HG03565 (cell line): ENCODE results near the gene FREM3.
"Not testable (repeated sequence)": the region's sequence is repeated elsewhere in the genome, so short reads cannot be mapped to it uniquely, and the experiment has no call there.

Experiments
- ATAC-seq: cut with Tn5 transposase; IDR thresholded peaks from one replicate; pipeline ENCODE4 v1.9.1; 2021; ENCODE audit warnings: mild to moderate bottlenecking, moderate library complexity; ENCODE audit not compliant: unreplicated experiment

FREM3 gene

DNA sequence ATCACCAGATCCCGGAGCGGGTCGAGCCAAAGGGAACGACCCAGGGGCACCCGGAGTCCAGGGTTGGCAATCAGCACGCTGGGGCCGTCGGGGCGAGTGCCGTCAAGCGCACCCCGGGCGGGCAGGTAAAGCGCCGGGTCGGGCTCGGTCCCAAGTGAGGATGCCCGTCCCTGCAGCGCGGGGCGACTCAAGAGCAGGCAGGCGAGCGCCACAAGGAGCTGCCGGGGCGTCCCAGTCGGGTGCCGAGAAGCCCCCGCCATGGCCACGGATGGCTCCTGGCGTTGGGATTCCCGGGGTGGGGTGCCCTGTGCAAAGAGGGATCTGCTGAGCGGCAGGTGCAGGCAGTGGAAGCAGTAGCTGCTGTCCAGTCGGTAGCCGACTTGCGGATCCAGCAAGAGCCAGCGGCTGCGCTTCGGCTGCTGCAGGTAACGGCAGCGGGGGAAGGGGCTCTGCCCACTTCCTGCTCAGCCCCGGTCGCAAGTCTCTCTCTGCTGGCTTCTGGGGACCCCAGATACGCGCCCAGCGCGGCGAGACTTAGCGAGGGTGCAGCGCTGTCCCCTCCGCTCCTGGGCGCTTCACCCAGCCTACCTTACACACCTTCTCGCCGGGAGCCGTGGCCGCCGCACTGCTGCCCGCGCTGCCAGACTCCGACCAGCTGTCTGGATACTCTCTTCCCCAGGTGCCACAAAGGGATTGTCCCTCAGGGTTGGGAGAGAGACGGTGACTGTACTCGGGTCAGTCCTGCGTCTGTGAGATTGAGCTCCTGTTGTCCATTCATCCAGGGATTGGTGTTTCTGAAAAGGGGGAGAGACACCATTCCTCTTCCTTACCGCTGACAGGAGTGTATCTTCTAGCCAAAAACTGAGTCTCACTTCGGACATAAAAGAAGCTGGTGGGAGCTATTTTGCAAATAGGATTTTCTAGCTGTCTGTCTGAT, at the start of gene FREM3:
TSS of gene FREM3 (minus strand) at position 260 of the 937 bp plus-strand sequence. CDS start at position 260, 0 bp downstream.
- no peak for ATAC-seq

DNA sequence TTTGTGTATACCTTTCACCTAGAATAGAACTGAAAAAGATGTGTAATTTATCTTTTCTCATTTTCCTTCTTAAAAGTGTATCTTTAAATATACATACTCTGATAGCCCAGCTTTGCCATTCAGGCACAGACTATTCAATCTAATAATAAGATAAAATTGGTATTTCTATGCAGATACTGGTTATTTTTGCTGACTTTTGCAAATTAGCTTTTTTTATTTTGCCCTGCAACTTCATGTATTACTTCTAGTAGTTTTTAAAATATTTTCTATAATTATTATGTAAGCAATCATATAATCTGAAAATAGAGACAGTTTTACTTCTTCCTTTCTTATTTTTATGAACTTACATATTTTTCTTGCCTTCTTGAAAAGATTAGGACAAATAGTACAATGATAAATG, 45.4 kb upstream of the FREM3 start:
- no peak for ATAC-seq

DNA sequence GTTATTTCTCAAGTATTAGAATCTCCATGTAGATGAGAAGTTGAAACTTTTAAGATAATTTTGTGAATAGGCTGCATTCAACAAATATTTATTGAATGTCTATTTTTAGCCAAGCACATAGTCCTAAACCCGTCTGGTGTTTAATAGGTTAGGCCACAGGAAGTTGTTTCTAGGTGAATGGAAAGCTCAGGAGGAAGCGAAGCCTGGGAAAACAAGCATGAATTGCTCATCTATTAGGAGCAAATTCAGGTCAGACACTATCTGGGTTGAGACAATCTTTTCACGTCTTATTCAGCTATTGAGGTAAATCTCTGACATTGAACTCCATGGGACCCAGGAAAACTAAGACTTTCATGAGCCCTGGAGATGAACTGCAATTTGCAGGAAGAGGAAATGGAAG, 43.1 kb upstream of the FREM3 start:
- ATAC-seq, result no peak

DNA sequence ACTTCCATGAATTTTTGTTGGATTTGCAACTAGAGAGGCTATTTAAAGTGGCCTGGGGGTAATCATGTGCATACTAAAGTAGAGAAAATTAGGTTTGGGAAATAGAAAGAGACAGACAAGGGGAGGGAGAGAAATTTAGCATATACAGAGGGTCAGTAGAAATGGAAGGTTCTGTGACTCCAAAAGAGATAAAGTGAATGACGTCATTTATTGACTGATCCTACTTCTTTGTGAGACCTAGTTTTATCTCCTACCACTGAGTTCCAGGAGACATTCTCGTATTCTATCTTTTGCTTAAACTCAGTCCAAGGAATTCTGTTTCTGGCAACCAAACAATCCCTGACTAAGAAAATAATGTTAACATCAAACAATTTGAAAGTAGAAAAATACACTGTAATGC, 42.4 kb upstream of the FREM3 start:
- ATAC-seq, result no peak

DNA sequence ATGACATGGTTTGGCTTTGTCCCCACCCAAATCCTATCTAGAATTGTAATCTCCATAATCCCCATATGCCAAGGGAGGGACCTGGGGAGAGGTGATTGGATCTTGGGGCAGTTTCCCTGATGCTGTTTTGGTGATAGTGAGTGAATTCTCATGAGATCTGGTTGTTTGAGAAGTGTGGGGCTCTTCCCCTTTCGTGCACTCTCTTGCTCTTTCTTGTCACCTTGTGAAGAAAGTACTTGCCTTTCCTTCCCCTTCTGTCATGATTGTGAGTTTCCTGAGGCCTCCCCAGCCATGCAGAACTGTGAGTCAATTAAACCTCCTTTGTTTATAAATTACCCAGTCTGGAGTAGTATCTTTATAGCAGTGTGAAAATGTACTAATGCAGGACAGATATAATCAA, 36.4 kb upstream of the FREM3 start:
- no peak for ATAC-seq

DNA sequence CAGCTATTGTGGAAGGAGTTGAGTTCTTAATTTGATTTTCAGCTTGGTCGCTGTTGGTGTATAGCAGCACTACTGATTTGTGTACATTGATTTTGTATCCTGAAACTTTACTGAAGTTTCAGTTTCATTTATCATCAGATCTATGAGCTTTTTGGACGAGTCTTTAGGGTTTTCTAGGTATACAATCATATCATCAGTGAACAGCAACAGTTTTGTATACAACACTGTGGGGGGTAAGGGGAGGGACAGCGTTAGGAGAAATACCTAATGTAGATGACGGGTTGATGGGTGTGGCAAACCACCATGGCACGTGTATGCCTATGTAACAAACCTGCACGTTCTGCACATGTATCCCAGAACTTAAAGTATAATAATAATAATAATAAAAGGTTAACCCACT, 35.6 kb upstream of the FREM3 start:
- ATAC-seq, result not testable (repeated sequence)

DNA sequence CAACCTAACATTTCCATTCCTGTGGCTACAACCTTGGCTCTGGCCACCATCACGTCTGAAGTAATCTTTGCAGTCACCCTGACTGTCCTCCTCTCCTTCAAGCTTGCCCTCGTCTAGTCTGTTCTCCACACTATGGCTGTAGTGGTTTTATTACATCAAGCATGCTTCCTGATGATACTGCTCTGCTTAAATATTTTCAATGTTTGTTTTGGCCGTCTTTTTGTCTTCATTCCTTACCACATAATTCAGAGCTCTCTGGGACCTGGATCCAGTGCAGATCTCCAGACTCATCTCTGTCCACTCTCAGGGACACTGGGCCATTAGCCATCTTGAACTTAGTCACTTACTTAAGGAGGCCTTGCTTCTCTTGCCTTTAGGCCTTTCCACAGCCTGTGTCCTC, 27.7 kb upstream of the FREM3 start:
- no peak for ATAC-seq

DNA sequence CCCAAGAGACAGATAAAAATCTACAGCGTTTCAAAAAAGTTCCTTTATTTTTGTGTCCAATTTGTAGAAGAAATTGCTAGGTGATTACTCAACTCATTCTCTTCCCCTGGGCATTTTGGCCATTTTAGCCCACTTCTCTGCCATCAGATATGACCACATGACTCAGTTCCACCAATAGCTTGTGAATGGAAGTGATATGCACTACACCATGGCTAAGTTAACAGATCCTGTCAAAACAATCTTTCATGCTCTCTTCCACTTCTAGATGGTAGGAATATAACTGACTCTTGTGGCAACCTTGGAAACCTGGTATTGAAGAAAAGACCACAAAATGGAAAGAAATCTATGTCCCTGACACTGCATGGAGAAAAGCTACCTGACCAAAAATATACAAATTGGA, 26.2 kb upstream of the FREM3 start:
- ATAC-seq, result no peak

DNA sequence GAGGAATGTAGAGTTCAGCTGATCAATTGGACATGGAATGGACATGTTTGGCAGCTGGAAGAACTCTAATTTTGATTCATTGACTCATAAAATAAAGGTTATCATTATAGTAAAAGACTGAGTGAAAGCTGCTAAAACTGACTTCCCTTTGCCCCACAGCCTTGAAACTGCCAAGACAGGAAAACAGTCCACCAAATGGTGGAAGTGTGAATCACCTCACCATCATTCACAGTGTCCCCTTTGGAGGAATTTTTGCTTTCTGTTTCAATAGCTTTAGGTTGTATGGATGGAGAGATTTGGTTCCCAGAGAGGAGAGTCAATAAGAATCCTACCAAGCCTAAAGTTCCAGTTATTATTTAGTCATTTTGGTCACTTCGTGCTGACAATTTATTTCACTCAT, 20.8 kb upstream of the FREM3 start:
- ATAC-seq, result no peak

DNA sequence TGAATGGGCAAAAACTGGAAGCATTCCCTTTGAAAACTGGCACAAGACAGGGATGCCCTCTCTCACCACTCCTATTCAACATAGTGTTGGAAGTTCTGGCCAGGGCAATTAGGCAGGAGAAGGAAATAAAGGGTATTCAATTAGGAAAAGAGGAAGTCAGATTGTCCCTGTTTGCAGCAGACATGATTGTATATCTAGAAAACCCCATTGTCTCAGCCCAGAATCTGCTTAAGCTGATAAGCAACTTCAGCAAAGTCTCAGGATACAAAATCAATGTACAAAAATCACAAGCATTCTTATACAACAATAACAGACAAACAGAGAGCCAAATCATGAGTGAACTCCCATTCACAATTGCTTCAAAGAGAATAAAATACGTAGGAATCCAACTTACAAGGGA, 18.3 kb upstream of the FREM3 start:
- ATAC-seq, result not testable (repeated sequence)

DNA sequence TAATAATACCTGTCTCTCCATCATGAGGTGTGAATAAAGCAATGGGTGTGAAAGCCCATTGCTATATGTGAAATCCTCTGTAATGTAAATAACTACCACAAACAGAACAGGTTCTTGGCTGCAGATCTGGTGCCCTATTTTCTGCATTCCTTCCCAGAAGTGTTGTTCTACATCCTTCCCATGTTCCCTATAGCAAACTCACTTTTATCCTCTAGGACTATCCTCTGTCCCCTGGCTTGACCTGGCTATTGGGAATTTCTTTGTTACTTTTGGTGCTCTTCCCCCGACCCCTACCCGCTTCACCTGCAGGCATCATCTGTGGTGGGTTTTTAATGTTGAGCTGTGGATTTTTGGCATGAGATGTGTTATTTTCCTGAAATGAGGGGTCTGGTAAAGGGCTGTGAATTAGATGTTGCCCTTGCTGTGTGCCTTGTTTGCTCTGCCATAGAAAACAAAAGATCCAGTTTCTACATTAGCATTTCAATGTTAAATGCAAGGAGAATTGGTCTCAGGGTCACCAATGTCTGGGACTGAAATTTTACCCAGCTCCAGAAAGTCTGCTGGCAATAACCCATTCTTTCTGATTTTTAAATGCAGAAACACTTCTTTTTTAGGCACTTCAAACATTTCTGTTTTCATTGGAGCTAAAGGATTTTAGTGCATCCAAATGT, 13.6 kb upstream of the FREM3 start:
- ATAC-seq, result no peak

DNA sequence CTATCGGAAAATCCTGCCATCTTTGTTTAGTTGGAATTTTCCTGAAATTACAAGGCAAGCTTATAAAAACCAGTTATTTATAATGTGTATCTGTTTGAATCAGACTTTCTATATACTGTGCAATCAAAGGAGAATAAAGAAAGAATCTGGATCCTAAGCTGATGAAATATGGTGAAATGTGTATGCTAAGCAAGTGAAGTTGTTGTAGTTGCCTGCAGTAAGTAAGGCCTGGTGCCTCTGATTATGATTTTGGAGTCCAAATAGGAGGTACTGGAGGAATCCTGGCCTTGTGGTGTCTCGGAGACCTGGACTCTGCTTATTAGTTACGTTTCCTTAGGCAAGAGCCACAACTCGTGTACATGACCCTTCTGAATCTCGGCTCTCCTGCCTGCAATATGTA, 13.1 kb upstream of the FREM3 start:
- no peak for ATAC-seq

DNA sequence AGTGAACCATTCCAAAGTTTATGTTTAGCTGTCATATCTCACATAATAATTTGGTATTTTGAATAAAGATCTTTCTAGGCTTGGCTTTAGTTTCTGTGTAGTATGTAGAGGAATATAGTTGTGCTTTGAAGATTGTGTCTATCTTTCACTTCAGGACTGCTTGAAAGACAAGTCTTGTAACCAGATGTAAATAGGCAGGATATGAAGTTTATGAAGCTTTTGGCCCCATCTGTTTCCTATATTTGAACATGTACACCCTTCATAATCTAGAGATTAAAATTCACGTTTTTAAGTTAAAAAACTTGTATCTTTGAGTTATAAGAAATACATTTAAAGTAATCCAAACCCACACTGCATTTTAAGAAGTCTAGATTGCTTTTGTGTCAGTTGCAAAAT, 11.7 kb upstream of the FREM3 start:
- ATAC-seq, result no peak

DNA sequence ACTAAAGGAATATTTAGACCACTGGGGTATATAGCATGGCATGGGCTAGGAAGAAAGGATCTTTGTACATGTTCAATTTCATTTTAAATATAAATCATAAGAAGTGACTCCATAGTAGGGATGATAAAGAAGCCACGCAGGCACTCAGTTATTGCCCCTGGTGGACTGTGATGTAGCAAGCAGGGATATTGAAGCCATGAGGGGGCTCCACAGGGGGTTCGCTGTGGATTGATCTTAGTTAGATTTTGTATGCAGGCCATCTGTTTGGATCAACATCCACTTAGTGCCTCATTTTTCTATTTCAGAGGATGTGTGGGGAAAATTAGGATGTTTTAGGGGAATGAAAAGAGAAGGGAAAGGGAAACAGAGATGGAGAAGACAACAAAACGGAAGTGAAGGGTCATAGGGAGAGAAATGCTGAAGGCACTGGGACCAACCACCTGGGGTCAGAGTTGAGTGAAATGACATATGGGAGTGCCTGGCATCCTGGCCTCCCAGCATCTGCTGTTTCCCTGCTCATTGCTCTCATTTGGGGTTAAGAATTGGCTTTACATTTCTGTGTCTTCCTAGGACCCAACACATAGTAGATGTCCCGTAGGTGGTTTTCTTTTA, 11.2 kb upstream of the FREM3 start:
- no peak for ATAC-seq

DNA sequence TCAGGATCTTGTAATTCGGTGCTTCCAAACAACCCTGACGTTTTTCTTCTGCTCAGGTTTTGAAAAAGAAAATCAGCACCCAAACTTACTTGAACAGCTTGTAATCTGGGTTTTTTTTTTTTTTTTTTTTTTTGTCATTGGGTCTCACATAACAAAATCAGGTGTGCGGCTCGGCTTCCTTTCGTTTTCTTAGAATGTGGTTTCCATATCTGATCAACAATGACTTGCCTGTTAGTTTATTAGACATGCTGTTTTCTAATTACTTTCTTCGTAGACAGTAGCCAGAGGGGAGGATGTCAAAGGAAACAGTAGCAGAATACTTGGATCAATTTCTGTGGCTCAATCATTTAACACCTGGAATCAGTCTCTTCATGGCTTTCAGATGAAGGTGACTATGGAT, 890 bp upstream of the FREM3 start:
- ATAC-seq, result no peak

DNA sequence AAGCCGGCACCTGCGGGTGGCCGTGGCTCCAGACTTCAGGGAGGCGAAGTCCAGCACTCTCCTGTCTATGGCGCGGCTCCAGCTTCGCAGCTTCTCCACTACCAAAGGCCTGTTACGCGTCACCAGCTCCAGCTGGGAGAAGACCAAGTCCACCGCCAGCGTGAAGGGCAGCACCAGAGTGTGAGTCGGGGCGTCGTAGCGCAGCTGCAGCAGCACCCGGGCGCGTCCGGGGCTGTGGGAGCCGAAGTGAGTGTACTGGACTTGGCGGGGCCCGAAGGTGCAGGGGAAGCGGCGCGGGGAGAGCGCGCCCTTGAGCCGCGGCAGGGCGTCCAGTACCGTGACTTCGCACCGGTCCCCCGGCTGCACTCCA, 444 bp downstream of the FREM3 start:
- no peak for ATAC-seq

DNA sequence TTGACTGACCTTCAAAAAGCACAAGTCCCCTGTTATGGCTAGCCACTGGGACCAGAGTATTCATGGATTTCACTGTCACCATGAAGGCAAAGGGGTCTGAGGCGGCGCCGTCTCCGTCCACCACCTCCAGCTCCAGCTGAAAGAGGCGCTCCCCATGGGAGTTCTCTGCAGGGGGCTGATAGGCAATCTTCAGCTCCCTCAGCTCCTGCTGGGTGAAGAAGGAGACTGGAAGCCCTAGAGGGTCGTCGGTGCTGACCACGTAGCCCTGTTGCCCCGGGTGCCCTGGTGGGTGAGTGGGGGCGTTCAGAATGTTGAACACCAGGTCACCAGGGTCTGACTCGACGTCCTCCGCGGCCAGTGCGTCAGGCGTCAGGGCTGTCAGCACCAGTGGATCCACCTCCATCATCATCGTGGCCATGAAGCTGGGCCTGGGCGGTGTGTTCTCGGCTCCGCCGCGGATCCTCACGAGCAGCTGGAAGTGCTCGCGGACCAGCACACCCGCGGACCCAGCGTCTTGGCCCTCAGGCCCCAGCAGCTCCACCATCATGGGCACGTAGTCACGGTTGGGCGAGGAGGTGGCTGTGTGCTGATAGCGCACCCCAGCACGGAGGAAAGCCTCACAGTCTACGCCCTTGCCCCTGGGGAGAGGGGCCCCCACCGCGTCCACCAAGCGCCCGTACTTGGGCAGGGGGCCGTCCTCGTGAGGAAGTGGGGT, 987 bp downstream of the FREM3 start:
- no peak for ATAC-seq

DNA sequence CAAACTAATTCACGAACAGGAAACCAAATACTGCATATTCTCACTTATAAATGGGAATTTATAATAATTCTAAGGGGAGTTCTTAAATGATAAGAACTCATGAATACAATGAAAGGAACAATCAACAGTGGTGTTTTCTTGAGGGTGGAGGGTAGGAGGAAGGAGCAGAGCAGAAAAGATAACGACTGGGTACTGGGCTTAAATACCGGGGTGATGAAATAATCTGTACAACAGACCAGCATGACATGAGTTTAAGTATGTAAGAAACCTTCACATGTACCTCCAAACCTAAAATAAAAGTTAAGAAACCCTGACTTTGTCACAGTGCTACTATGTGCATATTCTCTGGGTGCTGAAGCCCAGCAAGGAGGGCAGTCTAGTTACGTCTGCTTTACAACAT, 6.6 kb downstream of the FREM3 start:
- ATAC-seq, result no peak

DNA sequence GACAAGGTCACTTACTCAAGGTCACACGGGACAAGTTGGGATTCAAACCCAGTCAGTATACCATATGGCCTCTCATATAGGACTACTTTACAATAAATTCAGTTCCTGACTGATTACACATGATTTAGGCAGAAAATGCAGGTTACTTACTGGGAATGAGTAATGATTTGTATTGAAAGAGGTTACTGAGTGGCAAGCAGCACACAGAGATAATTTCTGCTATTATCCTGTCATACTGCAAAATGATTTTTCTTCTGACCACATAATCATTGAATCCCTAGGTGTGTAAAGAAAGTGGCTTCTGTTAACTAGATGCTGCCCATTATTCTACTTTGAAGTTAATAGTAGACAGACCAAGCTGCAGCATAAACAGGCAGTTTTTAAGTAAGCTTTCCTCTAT, 8.2 kb downstream of the FREM3 start:
- no peak for ATAC-seq

DNA sequence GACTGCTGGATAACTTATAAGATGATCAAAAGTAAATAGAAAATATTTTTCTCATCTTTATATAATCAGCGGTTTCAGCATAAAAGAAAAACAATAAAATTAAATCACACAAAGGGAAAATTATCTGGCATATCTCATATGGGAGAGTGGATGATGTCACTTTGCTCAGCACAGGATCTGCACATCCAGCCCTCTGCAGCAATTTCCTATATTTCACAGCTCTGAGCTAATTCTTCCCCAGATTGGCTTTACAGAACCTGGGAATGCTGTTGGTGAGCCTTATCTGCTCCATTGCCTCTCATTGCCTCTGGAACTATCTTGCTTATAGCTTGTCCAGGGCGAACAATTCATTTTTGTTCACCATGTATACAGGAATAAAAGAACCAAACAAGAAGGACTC, 21.0 kb downstream of the FREM3 start:
- ATAC-seq, result no peak

DNA sequence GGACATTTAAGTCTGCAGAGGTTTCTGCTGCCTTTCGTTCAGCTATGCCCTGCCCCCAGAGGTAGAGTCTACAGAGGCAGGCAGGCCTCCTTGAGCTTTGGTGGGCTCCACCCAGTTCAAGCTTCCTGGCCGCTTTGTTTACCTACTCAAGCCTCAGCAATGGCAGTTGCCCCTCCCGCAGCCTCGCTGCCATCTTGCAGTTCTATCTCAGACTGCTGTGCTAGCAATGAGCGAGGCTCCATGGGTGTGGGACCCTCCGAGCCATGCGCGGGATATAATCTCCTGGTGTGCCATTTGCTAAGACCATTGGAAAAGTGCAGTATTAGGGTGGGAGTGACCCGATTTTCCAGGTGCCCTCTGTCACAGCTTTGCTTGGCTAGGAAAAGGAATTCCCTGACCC, 26.8 kb downstream of the FREM3 start:
- ATAC-seq, result not testable (repeated sequence)
